HG03060 (cell line): ENCODE data around the gene KNOP1.
"Not testable (repeated sequence)": the region's sequence is repeated elsewhere in the genome, so short reads cannot be mapped to it uniquely, and the experiment has no call there.

Experiments
- ATAC-seq: cut with Tn5 transposase; IDR thresholded peaks from one replicate; pipeline ENCODE4 v1.9.1; 2021; ENCODE audit warnings: low read depth, moderate number of reproducible peaks; ENCODE audit not compliant: unreplicated experiment

KNOP1 gene

GRCh38 chr16:19688396-19689024 is 29.5 kb downstream of the KNOP1 start:
- no peak for ATAC-seq

- ATAC-seq = no peak
These were observed 30.7 kb downstream of the KNOP1 start for GRCh38 chr16:19687279-19687678.

GRCh38 chr16:19685176-19685575 is 32.9 kb downstream of the KNOP1 start:
- ATAC-seq = no peak

GRCh38 chr16:19683453-19684236 is 34.4 kb downstream of the KNOP1 start:
- ATAC-seq = no peak

- ATAC-seq = no peak
These were observed 36.4 kb downstream of the KNOP1 start for GRCh38 chr16:19681637-19682036.

GRCh38 chr16:19680881-19681340 is 37.1 kb downstream of the KNOP1 start:
- no peak for ATAC-seq

- not testable (repeated sequence) for ATAC-seq
These were observed 38.7 kb downstream of the KNOP1 start for GRCh38 chr16:19679281-19679680.

GRCh38 chr16:19678804-19679203 is 39.2 kb downstream of the KNOP1 start:
- ATAC-seq = no peak

GRCh38 chr16:19677402-19677801 is 40.6 kb downstream of the KNOP1 start:
- no peak for ATAC-seq

GRCh38 chr16:19674485-19674884 is 43.5 kb downstream of the KNOP1 start:
- ATAC-seq = no peak

GRCh38 chr16:19672378-19672777 is 45.6 kb downstream of the KNOP1 start:
- ATAC-seq = no peak

- ATAC-seq = no peak
These were observed 51.5 kb downstream of the KNOP1 start for GRCh38 chr16:19666477-19666876.

GRCh38 chr16:19665313-19665712 is 52.7 kb downstream of the KNOP1 start:
- ATAC-seq = not testable (repeated sequence)

GRCh38 chr16:19664166-19664565 is 53.9 kb downstream of the KNOP1 start:
- ATAC-seq = no peak

GRCh38 chr16:19662351-19662750 is 55.7 kb downstream of the KNOP1 start:
- ATAC-seq = no peak

- ATAC-seq = no peak
These were observed 57.6 kb downstream of the KNOP1 start for GRCh38 chr16:19660432-19660831.

- ATAC-seq = no peak
These were observed 58.5 kb downstream of the KNOP1 start for GRCh38 chr16:19659554-19659953.

GRCh38 chr16:19657831-19658230 is 60.2 kb downstream of the KNOP1 start:
- no peak for ATAC-seq

GRCh38 chr16:19655242-19655777 is 62.7 kb downstream of the KNOP1 start:
- ATAC-seq = no peak

GRCh38 chr16:19654147-19654546 is 63.9 kb downstream of the KNOP1 start:
- no peak for ATAC-seq
